HG03139 (cell line): Measurements from ENCODE around the gene SPESP1.

Source experiments
- ATAC-seq: cut with Tn5 transposase; IDR thresholded peaks from one replicate; pipeline ENCODE4 v1.9.1; 2021; ENCODE audit not compliant: unreplicated experiment

SPESP1 gene

GRCh38 chr15:68930268-68931022 lies at the start of gene SPESP1:
Gene SPESP1, plus strand, starts transcription at chr15:68930525. Its CDS starts 129 bp downstream, at chr15:68930654.
- ATAC-seq = no peak

GRCh38 chr15:68885070-68885469 lies 45.3 kb upstream of the SPESP1 start:
- no peak for ATAC-seq

- no peak for ATAC-seq
These were observed 43.2 kb upstream of the SPESP1 start for GRCh38 chr15:68887120-68887519.

GRCh38 chr15:68887819-68888218 lies 42.5 kb upstream of the SPESP1 start:
- ATAC-seq = no peak

- ATAC-seq = no peak
These were observed 41.9 kb upstream of the SPESP1 start for GRCh38 chr15:68888419-68888818.

GRCh38 chr15:68894208-68894607 lies 36.1 kb upstream of the SPESP1 start:
- ATAC-seq = no peak

- ATAC-seq = no peak
These were observed 34.1 kb upstream of the SPESP1 start for GRCh38 chr15:68896178-68896577.

GRCh38 chr15:68897016-68897415 lies 33.3 kb upstream of the SPESP1 start:
- no peak for ATAC-seq

- ATAC-seq = no peak
These were observed 30.3 kb upstream of the SPESP1 start for GRCh38 chr15:68900027-68900426.

- no peak for ATAC-seq
These were observed 22.9 kb upstream of the SPESP1 start for GRCh38 chr15:68907396-68907923.

- ATAC-seq = no peak
These were observed 20.7 kb upstream of the SPESP1 start for GRCh38 chr15:68909601-68910100.

- no peak for ATAC-seq
These were observed 20.0 kb upstream of the SPESP1 start for GRCh38 chr15:68910341-68910740.

GRCh38 chr15:68910816-68911215 lies 19.5 kb upstream of the SPESP1 start:
- ATAC-seq = no peak

GRCh38 chr15:68921926-68922325 lies 8.4 kb upstream of the SPESP1 start:
- ATAC-seq = no peak

- no peak for ATAC-seq
These were observed 5.3 kb upstream of the SPESP1 start for GRCh38 chr15:68924866-68925560.

GRCh38 chr15:68933001-68933400 lies 2.7 kb downstream of the SPESP1 start:
- ATAC-seq = no peak

GRCh38 chr15:68934341-68934740 lies 4.0 kb downstream of the SPESP1 start:
- no peak for ATAC-seq

- no peak for ATAC-seq
These were observed 5.1 kb downstream of the SPESP1 start for GRCh38 chr15:68935400-68935937.

- no peak for ATAC-seq
These were observed 9.2 kb downstream of the SPESP1 start for GRCh38 chr15:68939501-68939900.

GRCh38 chr15:68951813-68952212 lies 21.5 kb downstream of the SPESP1 start:
- no peak for ATAC-seq

- no peak for ATAC-seq
These were observed 27.4 kb downstream of the SPESP1 start for GRCh38 chr15:68957696-68958095.

GRCh38 chr15:68958597-68958996 lies 28.3 kb downstream of the SPESP1 start:
- ATAC-seq = no peak
